ENCODE measurements around the gene SGMS1.

SGMS1 gene

DNA sequence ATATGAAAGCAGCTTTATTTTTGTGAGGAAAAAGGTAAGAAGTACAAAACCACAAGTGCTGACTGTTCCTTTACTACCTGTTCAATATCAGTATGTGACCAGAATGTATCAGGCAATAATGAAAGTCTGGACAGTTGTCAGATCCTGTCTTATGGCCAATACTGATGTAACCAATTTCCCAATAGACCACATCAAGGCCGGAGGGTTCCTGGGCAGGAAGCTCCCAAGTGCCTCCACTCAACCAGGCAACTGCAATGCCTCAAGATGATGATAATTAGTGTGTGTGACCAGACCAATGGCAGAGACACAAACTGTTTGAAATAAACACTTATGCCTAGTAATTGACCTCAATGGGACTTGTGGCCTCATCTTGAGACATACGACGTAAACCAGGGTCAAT, 223.1 kb downstream of the SGMS1 start:
- DNase-seq (ENCODE audit: low read depth in 3 of 3): no peak

DNA sequence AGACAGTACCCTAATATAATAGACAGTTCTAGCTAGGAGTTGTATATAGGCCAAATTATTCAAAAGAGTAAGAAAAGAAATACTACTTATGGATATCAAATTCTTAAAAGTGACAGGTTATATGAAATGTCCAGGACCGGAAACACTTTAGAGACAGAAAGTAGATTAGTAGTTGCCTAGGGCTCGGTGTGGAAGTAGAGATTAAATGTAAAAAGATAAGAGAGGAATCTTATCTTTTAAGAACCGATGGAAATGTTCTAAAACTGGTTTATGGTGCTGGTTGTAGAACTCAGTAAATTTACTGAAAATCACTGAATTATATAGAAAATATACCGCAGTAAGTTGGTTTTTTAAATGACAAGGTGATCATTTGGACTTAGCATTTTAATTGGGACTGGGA, 224.9 kb downstream of the SGMS1 start:
- no peak for DNase-seq (ENCODE audit: low read depth in 3 of 3)

DNA sequence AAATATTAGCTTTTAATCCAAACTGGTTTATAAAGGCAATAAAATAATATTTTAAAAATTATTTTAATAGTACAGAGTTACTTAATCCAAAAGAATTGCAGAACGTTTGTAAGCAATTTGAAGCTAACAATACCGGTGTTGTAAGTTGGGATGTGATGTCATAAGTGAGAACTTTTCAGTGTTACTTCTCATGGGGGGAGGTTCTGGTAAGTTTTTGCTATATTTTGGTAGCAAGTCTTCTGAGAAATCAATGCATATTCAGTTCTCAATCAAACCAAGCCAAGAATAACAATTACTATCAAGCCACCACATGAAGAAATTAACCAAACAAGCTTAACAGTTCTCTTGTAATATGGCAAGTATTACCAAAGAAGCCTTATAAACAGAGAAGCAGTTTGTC, 225.4 kb downstream of the SGMS1 start:
- DNase-seq (ENCODE audit: low read depth in 3 of 3): no peak

DNA sequence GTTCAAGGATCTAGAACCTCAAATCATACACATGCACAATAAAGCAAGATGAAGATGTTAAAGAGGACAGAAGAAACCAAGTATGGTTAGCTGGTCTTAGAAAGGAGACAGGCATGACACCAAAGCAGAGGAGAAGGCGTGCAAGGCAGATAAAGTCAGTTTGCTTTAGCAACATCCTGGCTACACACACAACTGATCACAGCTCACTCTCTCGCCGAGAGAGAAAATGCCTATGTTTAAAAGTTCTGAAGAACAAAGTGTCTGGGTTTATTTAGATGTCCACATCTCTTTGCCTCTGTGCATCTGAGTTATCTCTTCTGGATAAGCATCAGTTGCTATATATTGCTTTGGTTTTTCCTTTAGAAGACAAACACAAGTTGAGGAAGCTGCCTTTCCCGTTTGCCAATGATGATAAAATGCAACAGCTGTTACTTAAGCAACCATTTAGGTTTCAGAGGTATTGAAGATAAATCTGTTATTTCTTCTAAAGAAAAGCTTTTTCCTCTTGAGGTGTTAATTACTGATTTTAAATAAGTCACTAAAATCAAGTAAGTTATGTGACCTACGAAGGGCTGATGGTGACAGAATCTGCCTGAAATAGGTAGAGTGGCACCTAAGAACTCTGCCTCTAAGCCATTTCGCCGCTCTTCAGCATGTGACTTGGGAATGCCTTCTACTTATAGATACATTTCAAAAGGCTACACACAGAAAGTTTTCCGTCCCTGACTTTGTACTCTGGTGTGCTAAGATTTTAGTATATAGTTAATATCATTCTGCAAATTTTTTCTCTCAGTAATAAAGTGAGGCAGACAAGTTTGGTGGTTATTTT, 226.2 kb downstream of the SGMS1 start:
- no peak for DNase-seq (ENCODE audit: low read depth in 3 of 3)

DNA sequence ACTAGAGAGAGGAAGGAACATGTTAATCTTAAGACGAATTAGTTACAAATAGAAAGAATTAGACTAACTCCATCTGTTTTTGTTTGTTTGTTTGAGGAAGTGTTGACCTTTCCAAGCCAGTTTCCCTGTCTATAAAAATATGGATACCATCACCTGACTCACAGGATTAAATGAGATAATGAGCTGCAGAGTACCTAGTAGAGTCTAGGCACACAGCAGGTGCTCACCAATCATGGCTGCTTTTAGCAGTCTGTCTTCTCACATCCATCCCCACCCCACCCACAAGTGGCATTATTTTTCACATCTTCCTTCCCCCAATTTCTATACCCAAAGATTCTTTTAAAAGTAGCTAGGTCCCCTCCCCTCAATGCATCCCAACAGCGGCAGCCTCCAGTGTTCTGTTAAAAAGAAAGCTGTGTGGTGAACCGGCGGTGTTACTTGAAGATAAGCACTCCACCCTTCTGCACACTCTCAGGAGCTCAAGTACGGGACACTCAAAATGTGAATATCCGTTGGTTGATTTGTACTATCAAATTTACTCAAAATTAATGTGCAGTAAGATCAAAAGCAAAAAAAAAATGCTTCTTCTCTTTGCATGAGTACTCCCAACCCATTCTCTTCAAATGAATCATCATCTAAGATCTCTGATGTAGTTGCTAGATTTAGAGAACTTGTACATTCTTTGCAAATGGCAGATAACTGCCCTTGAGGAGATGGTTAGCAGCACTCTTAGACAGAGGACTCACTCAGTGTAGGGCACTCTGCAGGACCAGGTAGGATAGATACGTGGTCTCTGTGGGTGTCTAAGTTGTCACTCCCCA, 227.1 kb downstream of the SGMS1 start:
- DNase-seq (ENCODE audit: low read depth in 3 of 3): no peak

DNA sequence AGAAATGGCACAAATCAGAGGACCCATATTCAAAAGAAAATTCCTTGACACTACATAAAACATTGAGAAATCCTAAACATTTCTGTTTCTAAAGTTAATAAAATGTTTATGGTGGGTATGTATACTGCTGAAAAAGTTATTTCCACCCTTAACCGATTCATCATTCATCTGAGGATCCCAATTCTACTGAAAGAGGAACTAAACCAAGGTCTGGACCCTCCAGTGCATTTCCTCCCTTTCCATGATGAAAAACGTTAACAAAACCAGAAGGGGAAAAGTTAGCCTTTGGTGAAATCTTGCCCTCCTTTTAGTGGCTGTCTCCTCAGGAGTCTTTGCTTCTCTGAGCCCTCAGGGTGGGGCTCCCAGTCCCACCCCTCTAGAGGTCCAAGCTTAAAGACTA, 227.9 kb downstream of the SGMS1 start:
- no peak for DNase-seq (ENCODE audit: low read depth in 3 of 3)

DNA sequence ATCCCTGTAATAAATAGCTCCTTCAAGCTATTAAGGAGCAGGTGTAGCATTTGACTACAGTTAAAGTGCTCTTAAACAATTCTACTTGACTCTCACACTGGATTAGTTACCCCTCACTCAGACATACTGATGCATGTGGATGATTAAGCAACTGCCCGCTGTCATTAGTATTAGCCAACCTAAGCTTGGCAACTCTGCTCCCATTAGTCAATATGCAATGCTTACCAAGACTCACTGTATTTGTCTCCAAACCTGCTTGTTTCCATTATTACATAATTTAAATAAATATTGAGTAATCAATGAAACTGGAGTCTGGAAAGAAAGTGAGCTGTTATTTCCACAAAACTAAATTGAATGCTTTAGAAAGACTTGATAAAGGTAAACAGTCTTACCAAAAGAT, 228.5 kb downstream of the SGMS1 start:
- no peak for DNase-seq (ENCODE audit: low read depth in 3 of 3)

DNA sequence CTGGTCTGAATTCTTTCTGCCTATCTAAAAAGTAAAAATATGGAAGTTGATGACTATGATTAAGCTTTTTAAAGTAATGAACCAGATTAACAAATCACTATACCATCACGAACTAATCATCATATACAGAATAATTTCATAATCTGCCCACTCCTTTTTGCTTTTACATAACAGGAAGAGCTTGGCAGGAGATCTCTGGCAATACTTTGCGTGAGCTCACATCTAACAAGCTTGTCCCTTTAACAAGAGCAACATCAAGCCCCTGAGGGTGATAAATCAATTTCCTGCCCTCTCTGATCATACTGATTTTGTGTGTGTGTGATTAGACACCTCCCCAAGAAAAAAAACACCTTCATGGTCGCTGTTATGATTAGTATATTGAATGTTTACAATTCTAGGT, 228.9 kb downstream of the SGMS1 start:
- DNase-seq (ENCODE audit: low read depth in 3 of 3): no peak

DNA sequence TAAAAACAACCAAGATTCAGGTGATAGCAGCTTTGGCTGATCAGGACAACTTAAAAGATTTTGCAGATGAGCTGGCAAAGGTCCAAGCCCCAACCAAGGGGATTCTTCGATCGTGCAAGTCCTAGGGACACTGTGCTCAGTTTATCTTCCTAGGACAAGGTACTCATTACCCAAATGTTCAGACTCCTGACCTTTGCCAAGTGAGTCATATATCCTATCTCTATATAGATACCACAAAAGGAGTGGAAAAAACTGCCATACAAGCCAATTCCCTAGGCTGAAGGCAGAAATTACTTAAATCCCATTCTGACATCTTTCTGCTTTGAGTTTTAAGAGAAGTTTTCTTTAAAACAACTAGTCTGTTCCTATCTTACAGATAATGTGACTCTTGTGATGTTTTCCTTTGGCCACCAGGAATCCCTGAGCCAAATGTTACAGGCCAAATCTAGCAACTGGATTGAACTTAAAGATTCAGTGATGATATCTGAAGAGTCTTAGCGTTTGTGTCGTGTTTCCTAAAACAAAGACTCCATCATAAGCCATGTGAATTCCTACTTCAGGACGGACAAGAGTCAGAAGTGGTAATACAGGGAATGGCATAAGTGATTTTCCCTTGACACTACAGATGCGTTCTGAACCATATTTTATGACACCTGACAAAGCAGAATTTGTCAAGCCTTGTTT, 229.8 kb downstream of the SGMS1 start:
- DNase-seq (ENCODE audit: low read depth in 3 of 3): no peak

DNA sequence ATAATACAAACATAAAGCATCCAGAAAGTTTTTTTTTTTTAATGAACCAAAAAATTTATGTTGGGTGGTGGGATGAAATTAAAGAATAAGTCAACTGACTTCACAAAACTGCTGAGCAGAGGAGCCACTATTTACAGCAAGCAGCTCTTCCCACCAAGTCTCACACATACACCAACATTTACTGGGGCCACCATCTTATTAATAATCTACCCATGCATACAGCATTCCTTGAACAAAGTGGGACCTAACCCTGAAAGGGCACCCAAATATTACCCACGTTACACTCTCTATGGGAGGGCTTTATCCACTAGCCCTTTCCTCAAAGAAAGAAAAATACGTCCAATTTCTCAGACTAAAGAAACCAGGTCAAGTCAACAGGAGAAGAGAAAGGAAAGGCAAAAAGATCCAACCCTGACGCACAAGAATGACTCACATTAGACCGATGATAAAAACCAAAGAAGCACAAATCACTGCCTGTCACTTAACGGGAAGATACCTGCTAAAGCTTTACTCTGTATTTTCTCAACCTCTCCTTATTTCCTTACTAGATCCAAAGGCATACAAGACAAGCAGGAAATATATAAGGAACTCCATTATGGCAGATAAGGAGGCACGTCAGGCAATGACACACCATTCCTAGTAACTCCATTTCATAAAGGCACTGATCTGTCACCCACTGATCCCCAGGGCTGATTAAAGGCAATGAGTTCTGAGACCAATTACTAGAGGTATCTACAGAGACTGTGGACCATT, 230.6 kb downstream of the SGMS1 start:
- DNase-seq (ENCODE audit: low read depth in 3 of 3): no peak

DNA sequence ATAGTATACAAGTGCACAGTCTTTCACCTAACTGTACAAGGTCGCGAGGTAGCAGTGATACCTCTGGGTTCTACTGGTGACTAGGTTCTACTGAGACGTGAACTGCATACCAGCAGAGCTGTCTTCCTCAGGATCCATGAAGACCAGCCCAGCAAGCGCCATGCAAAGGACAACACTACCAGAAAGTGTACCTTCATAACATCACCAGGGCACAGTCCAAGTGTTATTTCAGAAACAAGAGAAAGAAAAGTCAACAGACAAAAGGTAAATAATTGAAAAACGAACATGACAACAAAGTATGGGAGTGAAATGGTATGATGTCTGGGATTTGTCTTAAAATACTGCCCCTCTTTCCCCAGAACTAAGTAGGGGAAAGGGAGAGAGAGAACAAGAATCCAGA, 231.3 kb downstream of the SGMS1 start:
- DNase-seq (ENCODE audit: low read depth in 3 of 3): no peak

DNA sequence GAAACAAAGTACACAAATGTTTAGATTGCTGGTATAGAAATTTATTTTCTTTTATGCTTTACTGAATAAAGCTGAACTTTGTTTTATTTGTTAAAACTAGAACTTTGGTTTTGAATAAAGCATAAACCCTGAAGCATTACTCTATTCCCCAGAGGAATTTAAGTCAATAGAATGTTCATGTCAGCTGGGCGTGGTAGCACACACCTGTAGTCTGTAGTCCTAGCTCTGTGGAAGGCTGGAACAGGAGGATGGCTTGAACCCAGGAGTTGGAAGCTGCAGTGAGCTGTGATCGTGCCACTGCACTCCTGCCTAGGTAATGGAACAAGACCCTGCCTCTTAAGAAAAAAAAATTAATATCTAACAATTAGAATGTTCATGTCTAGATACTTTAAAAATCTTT, 233.5 kb downstream of the SGMS1 start:
- DNase-seq (ENCODE audit: low read depth in 3 of 3): no peak

DNA sequence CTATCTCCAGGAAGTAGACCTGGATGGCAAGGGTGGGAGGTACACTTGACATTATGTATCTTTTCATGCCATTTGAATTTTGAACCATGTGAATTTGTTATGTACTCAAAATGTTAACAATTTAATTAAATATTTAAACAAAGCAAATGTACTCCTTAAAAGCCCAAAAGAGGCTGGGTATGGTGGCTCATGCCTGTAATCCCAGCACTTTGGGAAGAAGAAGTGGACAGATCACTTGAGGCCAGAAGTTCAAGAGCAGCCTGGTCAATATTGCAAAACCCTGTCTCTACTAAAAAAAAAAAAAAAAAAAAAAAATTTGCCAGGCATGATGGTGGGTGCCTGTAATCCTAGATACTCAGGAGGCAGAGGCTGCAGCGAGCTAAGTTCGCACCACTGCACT, 235.6 kb downstream of the SGMS1 start:
- DNase-seq (ENCODE audit: low read depth in 3 of 3): no peak

DNA sequence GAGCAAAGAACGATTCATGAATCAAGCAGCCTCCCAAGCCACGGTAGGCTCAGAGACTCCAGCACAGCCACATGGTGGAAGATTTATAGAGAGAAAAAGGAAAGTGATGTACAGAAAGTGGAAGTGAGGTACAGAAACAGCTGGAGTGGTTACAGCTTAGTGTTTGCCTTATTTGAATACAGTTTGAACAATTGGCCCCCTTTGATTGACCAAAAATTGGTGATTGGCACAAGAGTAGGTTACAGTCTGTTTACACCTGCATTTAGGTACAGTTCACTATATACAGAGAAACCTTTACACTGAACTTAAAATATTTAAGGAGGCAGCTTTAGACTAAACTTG, 236.1 kb downstream of the SGMS1 start:
- DNase-seq (ENCODE audit: low read depth in 3 of 3): no peak

DNA sequence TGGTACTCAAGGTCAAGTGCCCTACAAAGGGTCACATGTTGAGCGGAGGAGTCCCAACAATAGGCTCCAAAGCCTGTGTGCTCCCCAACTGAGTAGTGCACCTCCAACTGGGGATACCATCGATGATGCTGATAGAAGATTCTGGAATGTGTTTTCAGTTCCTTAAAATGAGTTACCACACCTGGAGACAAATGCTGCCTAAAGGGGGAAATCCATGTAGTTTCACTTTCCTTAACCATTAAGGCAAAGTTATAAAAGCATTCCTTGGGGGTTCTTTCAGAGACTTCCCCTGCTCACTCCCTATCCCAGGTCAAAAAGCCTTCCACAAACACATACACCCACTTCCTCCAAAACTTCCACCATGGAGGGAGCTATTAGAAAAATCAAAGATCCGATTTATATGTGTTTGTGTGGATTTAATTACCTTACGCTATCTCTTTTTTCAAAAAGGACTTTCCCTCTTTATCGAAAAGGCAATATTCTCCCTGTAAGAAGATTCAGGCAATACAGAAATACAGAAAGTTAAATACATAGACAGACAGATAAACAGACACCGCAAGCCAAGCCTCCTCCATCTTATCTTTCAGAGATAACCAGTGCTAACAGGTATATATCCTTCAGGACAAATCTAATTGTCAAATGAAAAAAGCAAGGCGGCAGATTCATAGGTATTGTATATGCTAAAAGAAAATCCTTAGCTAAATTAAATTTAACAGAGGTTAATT, 236.6 kb downstream of the SGMS1 start:
- DNase-seq (ENCODE audit: low read depth in 3 of 3): no peak

DNA sequence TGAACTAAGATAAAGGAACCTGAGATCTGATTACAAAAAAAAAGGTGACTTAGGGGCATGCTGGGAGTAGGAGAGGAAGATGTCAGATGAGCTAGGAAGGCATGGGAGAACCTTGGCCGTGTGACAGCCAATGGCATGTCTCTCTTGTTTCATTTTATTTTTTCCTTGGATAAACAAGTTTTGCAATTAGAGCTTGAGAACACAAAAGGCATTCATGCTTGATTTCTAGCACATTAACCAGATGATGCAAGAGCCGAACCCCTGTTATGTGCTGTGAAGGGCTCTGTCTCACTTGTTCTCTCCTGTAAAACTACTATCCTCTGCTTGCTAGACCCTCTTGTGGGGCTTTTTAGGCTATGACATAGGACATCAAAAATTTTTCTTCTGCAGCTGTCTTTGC, 238.1 kb downstream of the SGMS1 start:
- no peak for DNase-seq (ENCODE audit: low read depth in 3 of 3)

DNA sequence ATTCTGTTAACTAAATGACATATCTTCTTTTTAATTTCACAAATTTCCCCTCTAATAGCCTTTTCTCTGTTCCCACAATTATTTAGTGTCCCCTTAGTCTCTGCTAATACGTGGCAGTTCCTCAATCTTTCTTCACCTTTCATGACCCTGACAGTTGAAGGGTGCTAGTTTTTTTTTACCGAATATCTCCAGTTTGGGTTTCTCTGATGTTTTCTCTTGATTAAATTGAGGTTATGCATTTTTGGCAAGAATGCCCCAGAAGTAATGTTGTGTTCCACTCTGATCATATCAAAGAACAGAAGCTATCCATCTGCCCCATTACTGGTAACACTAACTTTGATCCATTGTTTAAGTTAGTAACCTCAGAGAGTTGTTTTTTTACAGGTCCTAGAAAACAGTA, 238.9 kb downstream of the SGMS1 start:
- no peak for DNase-seq (ENCODE audit: low read depth in 3 of 3)

DNA sequence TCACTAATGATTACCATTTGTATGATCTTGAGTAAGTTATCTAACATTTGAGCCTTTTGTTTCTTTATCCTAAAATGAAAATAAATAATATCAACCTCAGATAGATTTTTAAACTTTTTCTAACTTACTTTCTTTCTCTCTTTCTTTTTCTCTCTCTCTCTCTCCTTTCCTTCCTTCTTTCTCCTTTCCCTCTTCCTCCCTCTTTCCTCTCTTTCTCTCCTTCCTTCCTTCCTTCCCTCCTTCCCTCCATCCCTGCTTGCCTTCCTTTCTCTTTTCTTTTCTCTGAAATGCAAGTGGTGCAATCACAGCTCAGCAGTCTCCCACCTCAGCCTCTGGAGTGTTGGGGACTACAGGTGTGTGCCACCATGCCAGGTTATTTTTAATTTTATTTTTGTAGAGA, 239.5 kb downstream of the SGMS1 start:
- no peak for DNase-seq (ENCODE audit: low read depth in 3 of 3)

DNA sequence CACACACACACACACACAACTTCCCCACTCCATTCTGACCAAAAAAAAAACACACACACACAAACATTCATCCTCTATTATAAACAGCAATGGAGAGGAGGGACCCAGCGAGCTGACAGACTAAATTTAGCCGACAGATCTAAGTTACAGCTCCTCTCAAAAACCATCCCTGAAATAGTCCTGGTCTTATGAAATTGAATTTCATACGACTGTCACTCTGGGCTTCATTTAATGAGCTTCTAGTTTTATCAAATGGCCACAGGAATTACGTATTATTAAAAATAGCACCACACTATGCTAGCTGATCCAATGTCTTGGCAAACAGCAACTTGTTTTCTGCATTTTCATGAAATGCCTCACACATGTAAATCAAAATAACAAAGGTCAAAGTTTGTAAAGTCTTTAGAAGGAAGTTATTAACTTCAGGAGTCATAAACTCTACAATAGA, 241.2 kb downstream of the SGMS1 start:
- no peak for DNase-seq (ENCODE audit: low read depth in 3 of 3)

DNA sequence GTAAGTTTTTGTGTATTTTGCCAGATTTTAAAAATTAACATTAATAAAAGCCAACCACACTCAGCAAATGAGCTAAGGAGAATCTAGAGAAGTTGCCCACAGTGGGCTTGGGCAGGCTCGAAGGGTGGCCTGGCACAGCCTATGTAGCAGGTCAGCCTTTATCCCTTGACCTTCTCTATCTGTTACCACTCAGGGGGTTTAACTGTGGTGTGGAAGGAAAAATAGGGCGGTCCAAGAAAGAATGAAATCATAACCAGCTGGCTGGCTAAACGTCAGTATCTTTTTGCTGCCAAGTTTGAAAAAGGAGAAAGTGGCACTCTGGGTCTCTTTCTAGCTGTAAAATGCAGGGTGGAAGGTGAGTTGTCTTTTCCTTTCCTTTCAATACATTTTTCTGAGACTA, 242.1 kb downstream of the SGMS1 start:
- no peak for DNase-seq (ENCODE audit: low read depth in 3 of 3)

DNA sequence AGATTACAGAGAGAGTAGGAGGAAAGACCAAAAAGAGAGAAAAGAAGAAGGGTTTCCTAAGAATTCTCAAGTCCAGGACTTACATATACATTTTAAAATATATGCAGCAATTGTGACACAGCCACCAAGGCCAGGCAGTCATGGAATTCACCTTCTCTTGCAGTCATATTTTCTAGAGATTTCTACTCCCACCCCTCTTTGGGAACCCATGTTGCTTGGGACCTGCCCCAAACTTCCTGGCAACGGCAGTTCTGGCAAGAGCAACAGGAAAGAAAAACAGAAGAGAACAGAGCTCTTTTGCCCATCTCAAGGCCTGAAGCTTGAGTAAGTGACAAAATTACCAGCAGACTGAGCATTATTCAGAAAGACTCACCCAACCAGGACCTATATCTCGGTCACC, 244.1 kb downstream of the SGMS1 start:
- DNase-seq (ENCODE audit: low read depth in 3 of 3): no peak

All from stimulated activated CD4-positive, alpha-beta T cell treated with anti-CD3 and anti-CD28 coated beads, TNF-alpha, amount 100 ng/mL, for 4 hours (primary cell).